PC-3 (cell line): ENCODE data around the gene SUSD4.

Experiments used
- EZH2 ChIP-seq: fragments of 300-600 bp; sonication (generic); IDR thresholded peaks from one replicate; pipeline ENCODE4 v1.6.1; 2017; ENCODE audit warnings: antibody characterized with exemption, mild to moderate bottlenecking, low read length; ENCODE audit not compliant: unreplicated experiment
- TF ChIP-seq, protein P1 (sequence below): fragments of 300-600 bp; sonication (generic); conservative IDR thresholded peaks from 2 replicates; pipeline ENCODE4 v1.5.1; 2017; ENCODE audit warnings: antibody characterized with exemption, low read depth, mild to moderate bottlenecking, low read length

DNA sequence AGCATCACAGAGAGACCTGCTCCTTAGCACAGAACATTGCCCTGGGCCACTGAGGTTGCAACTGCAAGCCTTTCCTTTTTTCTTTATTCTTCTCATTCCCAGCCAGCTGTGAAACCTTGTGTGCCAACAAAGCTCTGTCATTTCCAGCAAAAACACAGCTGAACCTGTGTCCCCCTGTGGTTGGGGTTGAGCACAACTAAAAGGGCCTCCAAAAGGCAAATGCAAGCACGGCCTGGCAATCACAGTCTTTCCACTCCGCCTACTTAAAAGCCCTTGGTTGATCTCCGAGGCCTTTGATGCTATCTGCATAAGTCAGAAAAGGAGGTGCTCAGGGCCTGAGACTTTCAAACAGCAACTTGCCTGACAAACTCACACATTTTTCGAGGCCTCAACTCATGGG is 32.7 kb downstream of the SUSD4 start:
- TF ChIP-seq, protein P1, sequence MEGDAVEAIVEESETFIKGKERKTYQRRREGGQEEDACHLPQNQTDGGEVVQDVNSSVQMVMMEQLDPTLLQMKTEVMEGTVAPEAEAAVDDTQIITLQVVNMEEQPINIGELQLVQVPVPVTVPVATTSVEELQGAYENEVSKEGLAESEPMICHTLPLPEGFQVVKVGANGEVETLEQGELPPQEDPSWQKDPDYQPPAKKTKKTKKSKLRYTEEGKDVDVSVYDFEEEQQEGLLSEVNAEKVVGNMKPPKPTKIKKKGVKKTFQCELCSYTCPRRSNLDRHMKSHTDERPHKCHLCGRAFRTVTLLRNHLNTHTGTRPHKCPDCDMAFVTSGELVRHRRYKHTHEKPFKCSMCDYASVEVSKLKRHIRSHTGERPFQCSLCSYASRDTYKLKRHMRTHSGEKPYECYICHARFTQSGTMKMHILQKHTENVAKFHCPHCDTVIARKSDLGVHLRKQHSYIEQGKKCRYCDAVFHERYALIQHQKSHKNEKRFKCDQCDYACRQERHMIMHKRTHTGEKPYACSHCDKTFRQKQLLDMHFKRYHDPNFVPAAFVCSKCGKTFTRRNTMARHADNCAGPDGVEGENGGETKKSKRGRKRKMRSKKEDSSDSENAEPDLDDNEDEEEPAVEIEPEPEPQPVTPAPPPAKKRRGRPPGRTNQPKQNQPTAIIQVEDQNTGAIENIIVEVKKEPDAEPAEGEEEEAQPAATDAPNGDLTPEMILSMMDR, result no peak
- TF ChIP-seq EZH2, result no peak
